AG04450 (cell line): ENCODE results near the gene HAUS3. TPM values are rescaled to one million over a fixed set of nuclear protein-coding genes. Genes with fewer than 3 reads are reported as not detected.

Experiments
- CTCF ChIA-PET: fragments of 300-600, 350-600 bp; formaldehyde crosslinking; extraction: SDS; loops from one replicate; lab custom pipeline; 2022; ENCODE audit warnings: antibody characterized with exemption, inconsistent platforms; lab: Charles Lee
- POLR2A ChIA-PET: fragments of 350-600 bp; formaldehyde crosslinking; extraction: SDS; loops from one replicate; lab custom pipeline; 2021; ENCODE audit warnings: antibody characterized with exemption, inconsistent platforms; lab: Yijun Ruan, JAX
- DNase-seq: peaks from one replicate; pipeline ENCODE4 v3.0.0-alpha.2; 2011; ENCODE audit warnings: low read depth, low spot score
- H3K27ac ChIP-seq: one replicate; pipeline ENCODE4 v1.5.1; 2012; ENCODE audit warnings: low read depth, low read length, control low read depth
- H3K27me3 ChIP-seq: one replicate; pipeline ENCODE4 v1.6.0; 2012; ENCODE audit warnings: low read length; ENCODE audit not compliant: control insufficient read depth, insufficient read depth
- H3K4me3 ChIP-seq: 2 replicates; pipeline ENCODE4 v1.5.1; 2011; ENCODE audit warnings: mild to moderate bottlenecking, low read depth, low read length, control low read depth
- H3K9me3 ChIP-seq: 2 replicates; pipeline ENCODE4 v1.5.1; 2012; ENCODE audit warnings: low read length; ENCODE audit not compliant: control insufficient read depth, insufficient read depth
- polyA plus RNA-seq: library from polyadenylated mRNA; depleted of rRNA; stranded (reverse); fragments of >200 nt; gene quantifications from 2 replicates; pipeline ENCODE4 v1.2.3, GENCODE V29; 2011
- TF ChIP-seq, protein P1 (sequence below): IDR thresholded peaks from 2 replicates; pipeline ENCODE4 v1.5.1; 2011; ENCODE audit warnings: low read depth, low read length, control low read depth, inconsistent platforms

The HAUS3 gene
- polyA plus RNA-seq, 1 experiment: 6.0 TPM

DNA sequence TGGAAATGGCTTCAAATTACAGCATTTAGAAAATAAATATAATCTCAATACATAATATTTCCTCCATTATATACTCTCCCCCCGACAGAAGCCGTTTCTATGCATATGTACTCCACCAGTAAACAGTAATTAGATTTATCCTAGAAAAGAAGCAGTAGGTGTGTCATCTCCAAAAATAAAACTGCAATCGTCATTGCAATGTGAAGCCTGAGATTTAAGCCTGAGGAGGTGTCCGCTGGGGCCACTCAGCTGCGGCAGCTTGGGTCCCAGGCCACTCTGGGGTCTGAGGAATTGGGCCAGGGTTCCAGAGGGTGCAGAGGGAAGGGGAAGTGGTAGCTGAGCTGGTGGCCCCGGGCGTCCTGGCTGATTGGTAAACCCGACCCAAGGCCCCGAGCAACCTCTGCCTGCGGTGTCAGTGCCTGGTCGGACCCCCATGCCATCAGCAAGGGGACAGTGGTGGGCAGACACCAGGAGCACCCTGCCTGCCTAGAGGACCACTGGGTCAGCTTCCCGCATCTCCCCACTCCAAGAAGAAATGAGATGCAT is 27.8 kb upstream of the HAUS3 start:
- H3K27me3 ChIP-seq: peaks cover 2% of the 10 kb centered on the region
- TF ChIP-seq, protein P1, sequence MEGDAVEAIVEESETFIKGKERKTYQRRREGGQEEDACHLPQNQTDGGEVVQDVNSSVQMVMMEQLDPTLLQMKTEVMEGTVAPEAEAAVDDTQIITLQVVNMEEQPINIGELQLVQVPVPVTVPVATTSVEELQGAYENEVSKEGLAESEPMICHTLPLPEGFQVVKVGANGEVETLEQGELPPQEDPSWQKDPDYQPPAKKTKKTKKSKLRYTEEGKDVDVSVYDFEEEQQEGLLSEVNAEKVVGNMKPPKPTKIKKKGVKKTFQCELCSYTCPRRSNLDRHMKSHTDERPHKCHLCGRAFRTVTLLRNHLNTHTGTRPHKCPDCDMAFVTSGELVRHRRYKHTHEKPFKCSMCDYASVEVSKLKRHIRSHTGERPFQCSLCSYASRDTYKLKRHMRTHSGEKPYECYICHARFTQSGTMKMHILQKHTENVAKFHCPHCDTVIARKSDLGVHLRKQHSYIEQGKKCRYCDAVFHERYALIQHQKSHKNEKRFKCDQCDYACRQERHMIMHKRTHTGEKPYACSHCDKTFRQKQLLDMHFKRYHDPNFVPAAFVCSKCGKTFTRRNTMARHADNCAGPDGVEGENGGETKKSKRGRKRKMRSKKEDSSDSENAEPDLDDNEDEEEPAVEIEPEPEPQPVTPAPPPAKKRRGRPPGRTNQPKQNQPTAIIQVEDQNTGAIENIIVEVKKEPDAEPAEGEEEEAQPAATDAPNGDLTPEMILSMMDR: no peak
- H3K9me3 ChIP-seq: no peaks in the 10 kb centered on the region; the same call in 1 of the 2 replicates
- DNase-seq: no peak
- no peak overlapping the region for H3K27ac ChIP-seq
- H3K4me3 ChIP-seq: no peak overlapping the region
- POLR2A ChIA-PET: no interaction called here
- CTCF ChIA-PET: interaction anchor here (1.1 kb wide), 1 partner anchor 84 kb away, joined by 3 read pairs; no protein-coding TSS in a partner anchor

DNA sequence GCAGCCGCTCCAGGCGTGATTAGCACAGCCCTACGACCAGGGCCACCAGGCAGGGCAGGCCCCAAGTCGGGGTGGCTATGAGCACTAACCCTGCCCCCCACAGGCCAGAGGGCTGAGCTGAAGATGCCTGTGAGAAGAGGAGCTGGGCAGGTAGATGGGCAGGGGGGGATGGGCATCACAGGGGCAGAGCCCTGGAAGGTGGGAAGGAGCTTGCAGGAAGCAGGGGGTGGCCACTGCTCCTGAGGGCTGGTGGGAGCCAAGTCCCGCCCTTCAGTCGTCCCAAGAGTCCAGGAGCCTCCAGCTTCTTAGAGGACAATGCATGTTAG is 27.2 kb upstream of the HAUS3 start:
- CTCF ChIA-PET: interaction anchor here (1.1 kb wide), 1 partner anchor 85 kb away, joined by 3 read pairs; no protein-coding TSS in a partner anchor
- Histone ChIP-seq H3K27me3 (peaks cover 2% of the 10 kb centered on the region), H3K4me3 (no peak overlapping the region), H3K9me3 (no peaks in the 10 kb centered on the region; the same call in 1 of the 2 replicates), H3K27ac (no peak overlapping the region)
- POLR2A ChIA-PET: no interaction called here
- no peak for DNase-seq
- TF ChIP-seq, protein P1: no peak

DNA sequence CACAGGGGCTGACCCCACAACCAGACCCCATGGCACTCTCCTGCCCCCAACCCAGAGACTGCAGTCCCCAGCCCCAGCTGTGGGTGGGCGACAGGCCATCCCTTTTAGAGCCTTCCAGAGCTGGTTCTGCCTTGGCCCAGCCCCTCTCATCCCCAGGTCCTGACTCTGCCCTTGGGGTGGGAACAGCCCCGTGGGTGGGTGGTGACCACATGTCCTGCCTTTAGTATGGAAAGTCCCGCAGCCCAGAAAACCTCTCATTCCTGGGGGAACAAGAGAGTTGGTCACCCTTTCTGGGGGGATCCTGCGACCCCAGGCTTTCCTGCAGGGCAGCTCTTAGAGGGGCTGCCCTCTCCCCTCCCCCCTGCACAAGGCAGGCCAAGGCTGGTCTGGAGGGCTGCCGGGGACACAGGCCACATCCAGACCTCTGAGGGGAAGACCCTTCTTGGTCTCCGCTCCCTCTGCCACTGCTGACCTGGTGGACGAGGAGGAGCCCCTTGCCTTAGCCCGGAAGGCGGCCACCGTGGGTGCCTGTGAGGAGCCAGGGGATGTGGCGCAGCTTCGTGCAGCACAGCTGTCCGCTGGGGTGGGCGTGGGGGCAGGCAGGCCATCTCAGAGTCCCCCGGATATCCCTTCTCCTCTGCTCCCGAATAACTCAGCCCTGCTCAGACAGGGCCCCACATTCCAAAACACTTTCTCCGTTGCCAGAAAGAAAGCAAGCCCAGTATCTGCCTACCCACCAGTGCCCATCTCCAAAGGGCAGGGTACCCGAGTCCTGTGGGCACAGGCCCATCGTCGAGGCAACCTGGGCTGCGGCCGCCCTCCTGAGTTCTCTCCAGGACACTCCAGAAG is 26.7 kb upstream of the HAUS3 start:
- Histone ChIP-seq H3K4me3 (no peak overlapping the region), H3K9me3 (no peaks in the 10 kb centered on the region; the same call in 1 of the 2 replicates), H3K27me3 (peaks cover 2% of the 10 kb centered on the region), H3K27ac (no peak overlapping the region)
- CTCF ChIA-PET: interaction anchor here (1.1 kb wide), 1 partner anchor 86 kb away, joined by 3 read pairs; no protein-coding TSS in a partner anchor
- POLR2A ChIA-PET: no interaction called here
- no peak for DNase-seq
- TF ChIP-seq, protein P1: no peak

DNA sequence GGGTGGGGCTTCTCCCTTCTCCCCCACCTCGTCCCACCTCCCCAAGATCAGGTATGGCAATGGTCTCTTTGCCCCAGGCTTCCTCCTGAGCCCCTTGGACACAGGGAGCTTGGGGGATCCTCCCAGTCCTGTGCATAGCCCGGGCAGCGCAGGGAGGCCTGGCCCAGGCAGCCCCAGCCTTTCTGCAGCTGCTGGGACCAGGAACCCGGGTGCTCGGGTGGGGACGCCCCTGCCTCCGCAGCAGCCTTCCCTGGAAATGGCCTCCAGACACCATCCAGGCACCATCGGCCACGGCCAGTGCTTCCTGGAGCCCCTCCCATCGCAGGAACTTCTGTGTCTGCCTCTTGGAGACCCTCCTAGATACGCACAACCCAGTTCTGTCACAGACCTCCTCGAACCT is 25.9 kb upstream of the HAUS3 start:
- ChIA-PET CTCF (no interaction called here), POLR2A (no interaction called here)
- Histone ChIP-seq H3K9me3 (no peaks in the 10 kb centered on the region), H3K27me3 (peaks cover 2% of the 10 kb centered on the region), H3K27ac (no peak overlapping the region), H3K4me3 (no peak overlapping the region)
- TF ChIP-seq, protein P1: no peak
- DNase-seq: no peak

DNA sequence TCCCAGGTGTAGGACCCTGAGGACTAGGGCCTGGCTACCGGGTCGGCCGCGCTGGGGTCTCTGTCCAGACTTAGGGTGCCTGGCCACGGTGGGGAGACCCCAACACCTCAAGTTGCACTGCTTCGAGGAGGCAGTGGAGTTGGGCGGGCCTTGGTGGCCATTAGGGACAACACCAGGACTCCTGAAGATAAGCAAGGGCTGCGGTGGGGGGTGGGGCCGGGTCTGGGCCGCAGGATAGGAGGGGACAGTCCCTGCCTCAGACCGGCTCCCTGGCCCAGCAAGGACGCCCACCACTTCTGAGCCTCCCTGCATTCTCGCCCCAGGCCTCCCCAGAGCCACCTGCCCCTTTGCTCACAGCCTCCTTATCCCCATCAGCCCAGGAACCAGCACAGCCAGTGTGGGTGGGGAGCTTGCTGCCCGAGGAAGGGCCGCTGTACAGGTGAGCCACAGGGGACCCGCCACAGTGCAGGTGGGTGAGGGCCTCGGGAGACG is 25.4 kb upstream of the HAUS3 start:
- TF ChIP-seq, protein P1: no peak
- H3K27me3 ChIP-seq: peaks cover 2% of the 10 kb centered on the region
- no peak overlapping the region for H3K27ac ChIP-seq
- CTCF ChIA-PET: no interaction called here
- no peaks in the 10 kb centered on the region for H3K9me3 ChIP-seq
- DNase-seq: no peak
- H3K4me3 ChIP-seq: no peak overlapping the region
- POLR2A ChIA-PET: no interaction called here
